Measurements from ENCODE around the gene CDK5RAP3.

GRCh38 chr17:47999582-47999981, 28.7 kb downstream of the CDK5RAP3 start:
- TF ChIP-seq DPF2 (CRISPR knock-in tag; IDR thresholded peaks at IDR 0.05; ENCODE audit: borderline replicate concordance, low read depth) (no peak), ZNF234 (CRISPR knock-in tag; conservative IDR thresholded peaks at IDR 0.05) (no peak), CREB1 (IDR thresholded peaks at IDR 0.05) (no peak), CREB1 (CRISPR knock-in tag; IDR thresholded peaks at IDR 0.05) (no peak), HHEX (CRISPR knock-in tag; IDR thresholded peaks at IDR 0.05) (no peak), EZH2 (conservative IDR thresholded peaks at IDR 0.05; ENCODE audit: low read depth, low read length) (no peak), HES4 (CRISPR knock-in tag; IDR thresholded peaks at IDR 0.05; ENCODE audit: borderline replicate concordance) (no peak), CEBPG (CRISPR knock-in tag; IDR thresholded peaks at IDR 0.05) (no peak)
